ENCODE results near the gene THAP3.
A peak's percentile ranks its signal among the peaks of the same experiment; 100 is the strongest.

THAP3 gene

DNA sequence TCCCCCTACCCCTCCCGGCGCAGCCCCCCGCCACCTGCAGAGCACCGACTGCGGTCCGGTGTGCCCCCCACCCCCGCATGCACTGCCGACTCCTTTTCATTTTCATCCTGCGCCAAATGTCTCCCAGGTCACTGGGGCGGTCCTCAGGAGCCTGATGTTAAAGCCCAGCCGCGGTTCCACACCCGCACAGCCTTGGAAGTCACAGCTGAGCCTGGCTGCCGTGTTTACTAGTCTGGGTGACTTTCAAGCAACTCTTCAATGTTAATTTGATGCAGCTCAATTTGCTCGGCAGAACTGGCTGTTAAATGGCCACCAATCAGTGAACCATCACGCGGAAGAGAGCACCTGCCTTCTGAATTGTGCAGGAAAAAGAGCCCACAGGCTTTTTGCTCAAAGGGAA lies 27.2 kb downstream of the THAP3 start:
- Mint-ChIP-seq H3K27me3 (ENCODE audit: low read depth, poor library complexity) (no peaks in the 10 kb centered on the region), H3K4me3 (peak overlapping the region; percentile 18), H3K9me3 (no peaks in the 10 kb centered on the region), H3K27ac (peak overlapping the region; percentile 91), H3K36me3 (ENCODE audit: low read depth) (peaks cover 36% of the 10 kb centered on the region), H3K4me1 (peaks cover 27% of the 10 kb centered on the region)
- TF ChIP-seq, protein P1, sequence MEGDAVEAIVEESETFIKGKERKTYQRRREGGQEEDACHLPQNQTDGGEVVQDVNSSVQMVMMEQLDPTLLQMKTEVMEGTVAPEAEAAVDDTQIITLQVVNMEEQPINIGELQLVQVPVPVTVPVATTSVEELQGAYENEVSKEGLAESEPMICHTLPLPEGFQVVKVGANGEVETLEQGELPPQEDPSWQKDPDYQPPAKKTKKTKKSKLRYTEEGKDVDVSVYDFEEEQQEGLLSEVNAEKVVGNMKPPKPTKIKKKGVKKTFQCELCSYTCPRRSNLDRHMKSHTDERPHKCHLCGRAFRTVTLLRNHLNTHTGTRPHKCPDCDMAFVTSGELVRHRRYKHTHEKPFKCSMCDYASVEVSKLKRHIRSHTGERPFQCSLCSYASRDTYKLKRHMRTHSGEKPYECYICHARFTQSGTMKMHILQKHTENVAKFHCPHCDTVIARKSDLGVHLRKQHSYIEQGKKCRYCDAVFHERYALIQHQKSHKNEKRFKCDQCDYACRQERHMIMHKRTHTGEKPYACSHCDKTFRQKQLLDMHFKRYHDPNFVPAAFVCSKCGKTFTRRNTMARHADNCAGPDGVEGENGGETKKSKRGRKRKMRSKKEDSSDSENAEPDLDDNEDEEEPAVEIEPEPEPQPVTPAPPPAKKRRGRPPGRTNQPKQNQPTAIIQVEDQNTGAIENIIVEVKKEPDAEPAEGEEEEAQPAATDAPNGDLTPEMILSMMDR (IDR thresholded peaks at IDR 0.05): no peak
- no peak for DNase-seq

DNA sequence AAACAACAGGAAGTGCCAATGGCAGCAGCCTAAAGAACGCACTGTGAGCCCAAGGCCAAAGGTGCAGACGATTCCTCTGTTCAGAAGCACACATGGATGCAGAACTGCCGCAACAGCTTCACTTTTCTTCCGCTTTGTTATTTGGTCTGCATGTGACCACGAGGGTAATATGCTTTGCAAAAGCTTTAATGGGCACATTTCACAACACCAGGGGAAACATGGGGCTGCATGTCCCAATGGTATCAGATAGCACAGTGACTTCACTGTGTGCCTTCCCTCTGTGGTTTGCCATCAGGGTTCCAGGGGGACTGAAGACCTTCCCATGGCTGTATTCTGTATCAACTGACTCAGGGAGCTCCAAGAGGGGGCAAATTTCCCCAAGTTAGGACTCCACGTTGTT lies 28.3 kb downstream of the THAP3 start:
- H3K4me3 Mint-ChIP-seq: no peak overlapping the region
- H3K27ac Mint-ChIP-seq: peak overlapping the region; percentile 57
- TF ChIP-seq, protein P1 (IDR thresholded peaks at IDR 0.05): no peak
- peaks cover 39% of the 10 kb centered on the region for H3K36me3 Mint-ChIP-seq (ENCODE audit: low read depth)
- no peaks in the 10 kb centered on the region for H3K9me3 Mint-ChIP-seq
- no peak for DNase-seq
- H3K4me1 Mint-ChIP-seq: peaks cover 30% of the 10 kb centered on the region
- H3K27me3 Mint-ChIP-seq (ENCODE audit: low read depth, poor library complexity): no peaks in the 10 kb centered on the region

DNA sequence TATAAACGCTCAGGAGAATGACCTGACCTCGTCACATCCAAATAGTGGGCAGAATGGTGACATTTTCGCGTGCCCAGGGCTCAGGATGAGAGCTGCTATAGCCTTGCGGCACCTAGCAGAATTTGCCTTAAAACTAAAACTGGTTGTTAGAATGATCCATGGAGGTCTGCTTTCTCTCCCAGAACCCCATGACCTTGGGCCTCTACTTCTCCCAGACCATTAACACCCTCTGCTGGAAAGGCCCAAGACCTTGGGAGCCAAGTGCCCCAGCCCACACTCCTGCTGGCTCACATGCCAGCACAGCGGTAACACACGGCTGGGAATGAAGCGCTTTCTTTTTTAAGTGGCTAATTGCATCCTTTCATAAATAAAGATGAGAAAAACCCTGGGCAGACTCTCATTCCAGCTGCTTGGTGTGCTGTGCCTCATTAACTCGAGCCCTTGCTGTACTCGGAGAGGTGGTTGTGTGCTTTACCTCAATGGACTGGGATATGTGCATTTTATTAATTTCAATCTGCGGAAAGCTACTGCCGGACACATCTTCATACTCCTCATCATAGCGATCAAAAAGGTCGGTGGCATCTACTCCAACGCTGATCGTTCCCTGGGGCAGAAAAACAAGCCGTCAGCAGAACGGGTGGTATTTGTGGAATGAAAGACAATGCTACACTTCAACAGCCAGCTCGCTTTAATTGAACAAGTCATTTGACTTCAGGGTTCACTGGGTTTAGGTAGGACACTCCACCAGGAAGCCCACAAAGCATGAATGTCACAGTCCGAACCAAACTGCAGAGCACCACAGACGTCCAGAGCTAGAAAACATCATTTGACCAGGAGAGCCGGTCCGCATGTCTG lies 29.0 kb downstream of the THAP3 start:
- H3K4me1 Mint-ChIP-seq: peaks cover 30% of the 10 kb centered on the region
- H3K36me3 Mint-ChIP-seq (ENCODE audit: low read depth): peaks cover 44% of the 10 kb centered on the region
- no peak overlapping the region for H3K4me3 Mint-ChIP-seq
- H3K27me3 Mint-ChIP-seq (ENCODE audit: low read depth, poor library complexity): no peaks in the 10 kb centered on the region
- TF ChIP-seq, protein P1 (IDR thresholded peaks at IDR 0.05): no peak
- H3K9me3 Mint-ChIP-seq: no peaks in the 10 kb centered on the region
- peak overlapping the region; percentile 79 for H3K27ac Mint-ChIP-seq
- DNase-seq: no peak

DNA sequence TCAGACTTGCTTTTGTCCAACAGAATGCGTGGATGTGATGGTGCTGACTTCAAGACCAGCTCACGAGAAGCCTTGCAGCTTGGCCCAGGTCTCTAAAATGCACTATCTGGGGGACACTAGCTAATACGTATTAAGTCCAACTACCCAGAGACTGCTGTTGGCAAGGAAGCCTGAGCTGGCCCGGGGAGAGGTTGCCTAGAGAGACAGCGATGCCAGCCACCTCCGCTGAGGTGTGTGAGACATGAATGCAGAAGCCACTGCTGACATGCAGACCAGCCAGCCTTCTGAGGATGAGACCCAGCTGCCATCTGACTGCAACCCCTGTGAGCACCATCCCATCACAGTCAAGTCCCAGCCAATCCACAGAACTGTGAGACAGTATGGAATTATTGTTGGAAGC lies 32.5 kb downstream of the THAP3 start:
- Mint-ChIP-seq H3K36me3 (ENCODE audit: low read depth) (peaks cover 39% of the 10 kb centered on the region), H3K27ac (no peak overlapping the region), H3K27me3 (ENCODE audit: low read depth, poor library complexity) (no peaks in the 10 kb centered on the region), H3K4me3 (no peak overlapping the region), H3K9me3 (no peaks in the 10 kb centered on the region), H3K4me1 (peaks cover 25% of the 10 kb centered on the region)
- TF ChIP-seq, protein P1 (IDR thresholded peaks at IDR 0.05): no peak
- no peak for DNase-seq

DNA sequence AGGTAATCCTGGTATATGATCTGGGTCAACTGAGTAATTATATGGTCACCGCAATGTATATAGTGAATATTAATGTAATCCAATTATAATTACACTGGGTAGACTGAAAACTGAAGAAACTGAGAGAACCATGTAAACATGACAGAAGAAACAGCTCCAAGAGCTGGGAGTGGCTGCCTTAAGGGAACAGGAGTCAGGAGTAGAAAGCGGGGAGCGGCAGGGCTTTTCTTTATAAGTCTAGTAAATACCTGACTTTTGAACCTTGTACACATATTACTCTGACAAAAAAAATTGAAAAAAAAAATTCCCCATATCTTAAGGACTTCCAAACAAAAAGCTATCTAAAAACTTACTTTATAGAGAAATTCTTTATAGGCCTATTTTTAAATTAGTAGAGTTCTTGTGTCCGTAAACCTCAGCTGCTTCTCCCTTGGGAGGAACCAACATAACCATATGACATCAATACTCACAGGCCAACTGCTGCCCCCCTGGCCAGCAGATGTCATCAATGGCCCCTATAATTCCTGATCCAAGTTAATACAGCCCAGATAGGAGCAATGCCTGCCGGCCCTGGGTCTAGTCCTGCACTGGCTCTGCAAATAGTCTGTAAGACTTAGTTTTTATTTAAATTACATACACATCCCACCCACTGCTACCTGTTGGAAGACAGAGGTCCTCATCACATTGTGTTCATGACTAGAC lies 33.8 kb downstream of the THAP3 start:
- no peaks in the 10 kb centered on the region for H3K27me3 Mint-ChIP-seq (ENCODE audit: low read depth, poor library complexity)
- H3K4me1 Mint-ChIP-seq: peaks cover 14% of the 10 kb centered on the region
- no peak for DNase-seq
- H3K9me3 Mint-ChIP-seq: no peaks in the 10 kb centered on the region
- peak overlapping the region; percentile 3 for H3K27ac Mint-ChIP-seq
- no peak overlapping the region for H3K4me3 Mint-ChIP-seq
- TF ChIP-seq, protein P1 (IDR thresholded peaks at IDR 0.05): no peak
- H3K36me3 Mint-ChIP-seq (ENCODE audit: low read depth): peaks cover 40% of the 10 kb centered on the region

Measured in nephron progenitor cell (in vitro differentiated cells).